ENCODE data around the gene IL13.
"Not testable (repeated sequence)": the region's sequence is repeated elsewhere in the genome, so short reads cannot be mapped to it uniquely, and the experiment has no call there.

Gene IL13

DNA sequence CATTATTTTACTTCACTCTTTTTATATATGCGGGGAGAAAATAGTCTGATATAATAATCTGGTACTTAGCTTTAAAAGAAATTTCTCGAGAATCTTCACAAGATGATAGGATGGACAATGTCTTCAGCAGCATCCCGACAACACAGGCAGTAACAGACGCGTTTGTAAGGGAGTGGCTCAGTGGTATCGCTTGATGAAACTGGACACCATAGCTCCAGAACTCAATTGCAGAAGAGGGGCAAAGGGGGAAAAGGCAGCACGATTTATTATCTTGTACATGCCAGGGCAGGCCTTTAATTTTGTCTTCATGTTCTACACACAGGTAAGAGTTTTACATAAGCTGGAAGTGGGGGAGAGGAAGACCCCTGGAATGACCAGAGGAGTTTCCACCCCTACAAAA is 31.5 kb downstream of the IL13 start:
- Histone ChIP-seq H3K4me1 (ENCODE audit: insufficient read depth, low read length, poor library complexity, severe bottlenecking) (peaks cover 19% of the 10 kb centered on the region), H3K9me2 (replicated peaks; ENCODE audit: low read depth, low read length) (no peaks in the 10 kb centered on the region), H2AFZ (ENCODE audit: low read length) (no peak overlapping the region), H3K4me3 (ENCODE audit: low read length, poor library complexity, severe bottlenecking) (no peak overlapping the region), H3K9ac (ENCODE audit: low read depth, low read length, poor library complexity, severe bottlenecking) (no peak overlapping the region), H3K9me3 (ENCODE audit: insufficient read depth, low read depth, low read length) (no peaks in the 10 kb centered on the region), H3K36me3 (ENCODE audit: insufficient read depth, low read length) (no peaks in the 10 kb centered on the region), H3K4me2 (ENCODE audit: low read depth, low read length, poor library complexity, severe bottlenecking) (peak overlapping the region; percentile 54), H3F3A (ENCODE audit: low read depth) (no peaks in the 10 kb centered on the region), H3K79me2 (ENCODE audit: insufficient read depth, low read length) (no peaks in the 10 kb centered on the region), H3K27me3 (ENCODE audit: insufficient read depth, low read length, poor library complexity, severe bottlenecking) (no peaks in the 10 kb centered on the region), H4K20me1 (ENCODE audit: insufficient read depth, low read length, poor library complexity, severe bottlenecking) (no peaks in the 10 kb centered on the region)
- TF ChIP-seq EZH2phosphoT487 (IDR thresholded peaks at IDR 0.05; ENCODE audit: borderline replicate concordance), result no peak
- no peak for TF ChIP-seq CTCF (conservative IDR thresholded peaks at IDR 0.05; ENCODE audit: low read length)

- Histone ChIP-seq H3K9me3 (ENCODE audit: insufficient read depth, low read depth, low read length) (no peaks in the 10 kb centered on the region), H3K36me3 (ENCODE audit: insufficient read depth, low read length) (no peaks in the 10 kb centered on the region), H3K9ac (ENCODE audit: low read depth, low read length, poor library complexity, severe bottlenecking) (no peak overlapping the region), H3K4me2 (ENCODE audit: low read depth, low read length, poor library complexity, severe bottlenecking) (no peak overlapping the region), H3K4me1 (ENCODE audit: insufficient read depth, low read length, poor library complexity, severe bottlenecking) (peaks cover 19% of the 10 kb centered on the region), H3F3A (ENCODE audit: low read depth) (no peaks in the 10 kb centered on the region), H3K79me2 (ENCODE audit: insufficient read depth, low read length) (no peaks in the 10 kb centered on the region), H4K20me1 (ENCODE audit: insufficient read depth, low read length, poor library complexity, severe bottlenecking) (no peaks in the 10 kb centered on the region), H2AFZ (ENCODE audit: low read length) (no peak overlapping the region), H3K9me2 (replicated peaks; ENCODE audit: low read depth, low read length) (no peaks in the 10 kb centered on the region), H3K27me3 (ENCODE audit: insufficient read depth, low read length, poor library complexity, severe bottlenecking) (no peaks in the 10 kb centered on the region), H3K4me3 (ENCODE audit: low read length, poor library complexity, severe bottlenecking) (no peak overlapping the region)
- TF ChIP-seq CTCF (conservative IDR thresholded peaks at IDR 0.05; ENCODE audit: low read length), result no peak
- no peak for TF ChIP-seq EZH2phosphoT487 (IDR thresholded peaks at IDR 0.05; ENCODE audit: borderline replicate concordance)
Measured at GRCh38 chr5:132690156-132690555, 32.2 kb downstream of the IL13 start.

DNA sequence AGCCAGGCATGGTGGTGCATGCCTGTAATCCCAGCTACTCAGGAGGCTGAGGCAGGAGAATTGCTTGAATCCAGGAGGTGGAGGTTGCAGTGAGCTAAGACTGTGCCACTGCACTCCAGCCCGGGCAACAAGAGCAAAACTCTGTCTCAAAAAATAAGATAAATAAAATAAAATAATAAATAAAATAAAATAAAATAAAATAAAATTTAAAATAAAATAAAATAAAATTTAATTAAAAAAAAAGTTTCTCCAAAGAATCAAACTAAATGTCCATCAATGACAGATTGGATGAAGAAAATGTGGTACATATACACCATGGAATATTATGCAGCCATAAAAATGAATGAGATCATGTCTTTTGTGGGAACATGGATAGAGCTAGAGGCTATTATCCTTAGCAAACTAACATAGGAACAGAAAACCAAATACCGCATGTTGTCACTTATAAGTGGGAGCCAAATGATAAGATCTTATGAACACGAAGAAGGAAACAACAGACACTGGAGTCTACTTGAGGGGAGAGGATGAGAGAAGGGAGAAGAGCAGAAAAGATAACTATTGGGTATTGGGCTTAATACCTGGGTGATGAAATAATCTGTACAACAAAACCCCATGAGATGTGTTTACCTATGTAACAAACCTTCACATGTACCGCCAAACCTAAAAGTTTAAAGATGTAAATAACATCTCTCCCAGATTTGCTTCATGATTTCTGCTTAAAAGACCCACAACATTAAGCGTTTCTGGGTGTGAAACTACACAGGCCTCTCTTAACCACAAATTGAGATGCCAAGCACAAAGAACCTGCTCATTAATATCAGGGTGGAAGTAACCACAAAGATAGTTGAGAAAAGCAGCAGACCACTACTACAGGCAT is 34.0 kb downstream of the IL13 start:
- H2AFZ ChIP-seq (ENCODE audit: low read length); H3K9me2 ChIP-seq (replicated peaks; ENCODE audit: low read depth, low read length); H3K9ac ChIP-seq (ENCODE audit: low read depth, low read length, poor library complexity, severe bottlenecking); H3K9me3 ChIP-seq (ENCODE audit: insufficient read depth, low read depth, low read length); H3K79me2 ChIP-seq (ENCODE audit: insufficient read depth, low read length); H3K4me2 ChIP-seq (ENCODE audit: low read depth, low read length, poor library complexity, severe bottlenecking); H3K4me3 ChIP-seq (ENCODE audit: low read length, poor library complexity, severe bottlenecking); H3K27me3 ChIP-seq (ENCODE audit: insufficient read depth, low read length, poor library complexity, severe bottlenecking); H3K36me3 ChIP-seq (ENCODE audit: insufficient read depth, low read length); H4K20me1 ChIP-seq (ENCODE audit: insufficient read depth, low read length, poor library complexity, severe bottlenecking); H3F3A ChIP-seq (ENCODE audit: low read depth): not testable (repeated sequence)
- peaks cover 19% of the 10 kb centered on the region for H3K4me1 ChIP-seq (ENCODE audit: insufficient read depth, low read length, poor library complexity, severe bottlenecking)

DNA sequence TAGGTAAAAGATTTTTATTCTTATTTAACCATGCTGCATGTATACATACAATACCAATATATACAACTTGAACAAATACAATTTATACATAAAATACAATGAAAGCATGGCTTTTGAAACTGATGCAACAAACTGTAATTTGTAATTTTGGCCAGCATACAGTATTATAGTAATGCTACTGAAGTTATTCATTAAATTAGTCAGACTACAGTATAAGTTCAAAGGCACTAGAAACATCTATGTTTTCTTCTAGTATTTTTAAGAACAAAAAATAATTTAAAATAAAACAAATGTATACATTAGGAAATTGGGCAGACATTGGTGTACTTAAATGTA is 34.6 kb downstream of the IL13 start:
- no peak overlapping the region for H3K4me2 ChIP-seq (ENCODE audit: low read depth, low read length, poor library complexity, severe bottlenecking)
- no peaks in the 10 kb centered on the region for H3K79me2 ChIP-seq (ENCODE audit: insufficient read depth, low read length)
- H3K9me3 ChIP-seq (ENCODE audit: insufficient read depth, low read depth, low read length), result no peaks in the 10 kb centered on the region
- H3K4me3 ChIP-seq (ENCODE audit: low read length, poor library complexity, severe bottlenecking), result no peak overlapping the region
- H4K20me1 ChIP-seq (ENCODE audit: insufficient read depth, low read length, poor library complexity, severe bottlenecking), result no peaks in the 10 kb centered on the region
- no peak overlapping the region for H3K9ac ChIP-seq (ENCODE audit: low read depth, low read length, poor library complexity, severe bottlenecking)
- H3F3A ChIP-seq (ENCODE audit: low read depth), result no peaks in the 10 kb centered on the region
- no peaks in the 10 kb centered on the region for H3K27me3 ChIP-seq (ENCODE audit: insufficient read depth, low read length, poor library complexity, severe bottlenecking)
- TF ChIP-seq EZH2phosphoT487 (IDR thresholded peaks at IDR 0.05; ENCODE audit: borderline replicate concordance) (no peak), CTCF (conservative IDR thresholded peaks at IDR 0.05; ENCODE audit: low read length) (no peak)
- peaks cover 18% of the 10 kb centered on the region for H3K4me1 ChIP-seq (ENCODE audit: insufficient read depth, low read length, poor library complexity, severe bottlenecking)
- no peaks in the 10 kb centered on the region for H3K9me2 ChIP-seq (replicated peaks; ENCODE audit: low read depth, low read length)
- H3K36me3 ChIP-seq (ENCODE audit: insufficient read depth, low read length), result no peaks in the 10 kb centered on the region
- no peak overlapping the region for H2AFZ ChIP-seq (ENCODE audit: low read length)

Data from Loucy (cell line).